Central memory CD4-positive, alpha-beta T cell (primary cell): ENCODE data around the gene DOCK9.

ENCODE experiments used
- DNase-seq: peaks from one replicate; pipeline ENCODE4 v3.0.0; 2022

DOCK9 gene

GRCh38 chr13:98846521-98846920 is 131.3 kb downstream of the DOCK9 start:
- no peak for DNase-seq

- no peak for DNase-seq
Observed at GRCh38 chr13:98845742-98846141, 132.1 kb downstream of the DOCK9 start.

DNA sequence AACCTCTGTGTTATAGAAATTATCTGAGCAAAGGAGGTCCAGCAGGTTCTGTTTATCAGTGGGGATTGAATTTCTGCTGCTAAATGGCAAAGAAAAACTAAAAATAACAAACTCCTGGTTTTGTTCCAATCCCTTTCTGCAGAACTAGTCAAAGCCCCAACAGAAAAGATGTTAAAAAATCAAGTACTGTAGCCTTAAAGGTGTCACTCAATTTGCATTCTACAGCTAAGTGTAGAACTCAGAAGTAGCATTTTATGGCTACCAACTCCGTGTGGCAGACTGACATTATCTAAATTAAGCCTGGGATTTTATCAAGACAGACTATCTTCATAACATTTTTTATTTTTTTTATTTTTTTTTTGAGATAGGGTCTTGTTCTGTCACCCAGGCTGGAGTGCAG is 133.8 kb downstream of the DOCK9 start:
- DNase-seq: no peak

DNA sequence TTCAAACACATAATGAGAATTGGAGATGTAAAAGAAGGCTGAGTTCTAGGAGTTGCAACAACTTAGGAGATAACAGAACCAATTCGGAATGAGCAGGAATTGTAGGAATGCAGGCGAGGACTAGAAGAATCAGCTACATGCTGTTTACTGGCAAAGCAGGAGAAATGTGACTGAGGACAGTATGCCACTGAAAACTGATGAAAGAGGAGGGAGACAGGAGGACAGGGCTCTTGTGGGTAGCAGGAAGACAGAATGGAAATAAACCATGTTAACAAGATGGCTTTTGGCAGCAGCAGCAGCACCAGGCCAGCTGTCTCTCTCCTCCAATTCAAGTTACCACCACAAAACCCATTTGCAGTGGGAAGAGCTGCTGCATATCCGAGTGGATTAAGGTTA is 134.4 kb downstream of the DOCK9 start:
- no peak for DNase-seq

DNA sequence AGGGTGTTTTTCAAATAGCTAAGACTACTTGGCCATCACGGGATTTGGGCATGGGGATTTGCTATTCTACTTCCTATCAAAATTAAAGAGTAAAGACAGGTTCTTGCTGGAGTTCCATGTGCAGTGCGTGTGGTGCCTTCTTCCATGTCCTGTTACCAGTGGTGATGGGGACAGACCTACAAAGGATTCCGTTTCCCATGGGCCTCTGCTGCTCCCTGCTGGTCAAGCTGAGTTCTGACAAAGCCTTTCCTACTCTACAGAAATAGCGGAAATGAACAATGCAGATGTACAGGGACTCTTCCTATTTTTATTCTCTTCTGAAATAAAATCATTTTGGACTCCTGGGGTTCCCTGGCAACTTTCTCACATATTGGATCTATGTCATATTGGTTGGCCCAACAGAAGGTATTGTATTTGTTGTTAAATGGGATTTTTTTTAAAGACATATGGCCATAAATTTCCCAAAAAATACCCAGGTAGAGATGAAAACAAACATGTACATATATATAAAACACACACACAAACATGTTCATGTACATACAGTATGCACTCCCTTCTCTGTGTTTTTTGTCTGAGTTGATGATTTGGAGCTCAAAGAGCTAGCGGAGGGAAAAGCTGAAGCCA is 134.9 kb downstream of the DOCK9 start:
- DNase-seq: peak; percentile 28

DNA sequence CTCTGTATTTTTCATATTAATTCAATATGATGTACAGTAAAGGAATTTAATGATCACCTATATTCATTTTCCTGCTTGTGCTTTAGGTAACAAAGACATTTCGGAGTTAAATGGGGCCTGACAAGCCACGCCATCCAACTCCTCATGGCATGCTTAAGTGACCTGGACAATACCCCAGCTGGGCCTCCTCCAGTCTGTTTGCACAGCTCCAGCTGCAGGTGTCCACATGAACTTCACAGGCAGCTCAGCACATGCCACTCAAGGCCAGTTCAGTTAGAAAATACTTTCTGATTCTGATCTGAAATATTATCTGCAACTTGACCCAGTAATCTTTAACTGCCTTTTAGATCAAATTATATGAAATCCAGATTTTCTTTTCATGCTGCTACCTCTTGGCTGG is 135.8 kb downstream of the DOCK9 start:
- no peak for DNase-seq

DNA sequence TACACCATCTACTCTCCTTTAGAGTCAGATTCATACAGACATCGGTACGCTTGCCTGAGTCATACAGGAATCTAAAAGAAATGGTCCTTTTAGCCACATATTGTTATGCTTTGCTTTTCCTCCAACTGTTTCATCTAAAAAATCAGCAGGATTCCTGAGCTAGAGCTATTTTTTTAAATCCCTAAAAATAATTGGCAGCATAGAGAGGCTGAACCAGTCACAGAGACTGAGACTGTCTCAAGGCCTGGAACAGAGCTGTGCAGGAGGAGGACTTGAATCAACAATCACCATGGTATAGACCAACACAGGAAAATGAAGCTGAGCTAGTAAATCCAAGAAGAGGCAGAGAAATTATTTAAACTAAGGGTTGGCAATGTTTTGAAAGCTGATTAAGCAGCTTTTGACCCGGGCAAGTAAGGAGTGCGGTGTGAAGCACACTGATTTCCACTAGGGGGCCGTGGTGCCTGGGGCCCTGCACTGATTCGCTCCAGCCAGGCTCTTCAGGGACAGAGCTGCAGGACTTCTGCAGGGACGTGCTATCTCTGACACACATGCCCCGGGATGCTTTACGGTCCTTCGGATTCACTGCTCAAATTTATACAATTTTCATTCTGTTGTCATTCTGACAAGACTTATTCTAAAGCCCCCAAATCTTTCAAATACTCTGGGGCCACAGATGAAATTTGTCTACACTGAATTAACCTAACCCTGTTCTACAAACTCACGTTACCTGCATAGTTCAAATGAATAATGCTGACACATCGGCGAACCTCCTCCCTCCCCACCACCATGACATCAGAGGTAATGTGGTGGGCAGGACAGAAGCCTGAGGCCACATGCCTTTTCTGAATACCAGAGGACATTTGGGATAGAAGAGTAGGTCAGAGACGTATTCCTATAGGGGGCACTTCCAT is 137.8 kb downstream of the DOCK9 start:
- DNase-seq: no peak

DNA sequence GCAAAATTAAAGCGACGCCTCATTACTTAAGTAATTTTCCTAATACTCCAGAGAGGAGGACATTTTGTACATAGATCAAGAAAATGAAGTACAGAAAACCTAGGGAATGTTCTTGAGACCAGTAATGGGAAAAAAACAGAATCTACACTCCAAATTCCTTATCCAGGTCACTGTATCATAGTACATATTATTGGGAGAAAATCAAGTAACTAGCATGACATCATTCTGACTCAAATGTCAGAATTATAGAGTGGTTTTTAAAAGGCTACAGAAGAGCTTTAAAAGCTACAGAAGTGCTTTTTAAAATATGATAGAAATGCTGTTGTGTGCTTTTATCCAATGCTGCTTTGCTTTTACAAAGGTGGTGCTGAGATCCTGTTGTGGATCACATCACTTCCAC is 139.1 kb downstream of the DOCK9 start:
- no peak for DNase-seq

GRCh38 chr13:98837896-98838295 is 140.0 kb downstream of the DOCK9 start:
- no peak for DNase-seq

- DNase-seq: no peak
Observed at GRCh38 chr13:98835156-98835555, 142.7 kb downstream of the DOCK9 start.

GRCh38 chr13:98834254-98834960 is 143.5 kb downstream of the DOCK9 start:
- no peak for DNase-seq

DNA sequence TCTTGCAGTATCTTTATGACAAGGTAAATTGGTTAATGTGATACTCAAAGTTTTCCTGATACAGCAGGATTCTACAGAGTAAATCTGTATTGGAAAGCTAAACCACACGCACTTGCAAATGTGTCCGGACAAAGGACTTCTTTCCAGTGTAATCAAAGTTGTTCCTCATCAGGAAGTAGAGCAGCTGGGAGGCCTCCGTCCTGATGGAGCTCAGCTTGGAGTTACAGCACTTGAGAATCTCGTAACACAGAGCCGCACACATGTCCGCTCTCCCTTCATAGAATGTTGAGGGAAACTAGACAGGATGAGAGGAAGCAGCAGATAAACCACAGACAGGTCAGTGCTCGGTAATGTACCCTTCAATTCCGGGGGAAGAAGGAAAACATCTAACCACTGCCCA is 146.6 kb downstream of the DOCK9 start:
- no peak for DNase-seq

GRCh38 chr13:98829541-98829940 is 148.3 kb downstream of the DOCK9 start:
- DNase-seq: no peak

GRCh38 chr13:98828614-98829013 is 149.2 kb downstream of the DOCK9 start:
- DNase-seq: no peak

DNA sequence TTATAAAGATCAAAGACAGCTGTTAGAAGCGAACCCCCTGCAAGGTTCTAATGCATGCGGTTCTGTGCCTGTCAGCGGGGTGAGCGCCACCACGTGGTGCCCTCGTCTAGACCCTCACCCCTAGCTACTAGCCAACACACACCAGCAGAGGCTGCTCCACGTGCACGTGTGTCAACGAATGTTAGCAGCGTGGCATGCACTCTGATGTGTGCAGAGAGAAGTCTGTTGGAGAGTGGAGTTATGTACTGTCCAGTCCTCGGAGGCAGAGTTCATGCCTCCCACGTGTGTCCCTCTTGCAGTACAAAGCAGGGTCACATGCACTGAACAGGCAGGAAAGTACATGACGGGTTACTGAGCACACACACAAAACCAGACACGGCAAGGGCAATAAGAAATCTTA is 150.4 kb downstream of the DOCK9 start:
- DNase-seq: no peak

GRCh38 chr13:98826146-98826545 is 151.7 kb downstream of the DOCK9 start:
- DNase-seq: no peak

- DNase-seq: no peak
Observed at GRCh38 chr13:98825659-98826058, 152.2 kb downstream of the DOCK9 start.

DNA sequence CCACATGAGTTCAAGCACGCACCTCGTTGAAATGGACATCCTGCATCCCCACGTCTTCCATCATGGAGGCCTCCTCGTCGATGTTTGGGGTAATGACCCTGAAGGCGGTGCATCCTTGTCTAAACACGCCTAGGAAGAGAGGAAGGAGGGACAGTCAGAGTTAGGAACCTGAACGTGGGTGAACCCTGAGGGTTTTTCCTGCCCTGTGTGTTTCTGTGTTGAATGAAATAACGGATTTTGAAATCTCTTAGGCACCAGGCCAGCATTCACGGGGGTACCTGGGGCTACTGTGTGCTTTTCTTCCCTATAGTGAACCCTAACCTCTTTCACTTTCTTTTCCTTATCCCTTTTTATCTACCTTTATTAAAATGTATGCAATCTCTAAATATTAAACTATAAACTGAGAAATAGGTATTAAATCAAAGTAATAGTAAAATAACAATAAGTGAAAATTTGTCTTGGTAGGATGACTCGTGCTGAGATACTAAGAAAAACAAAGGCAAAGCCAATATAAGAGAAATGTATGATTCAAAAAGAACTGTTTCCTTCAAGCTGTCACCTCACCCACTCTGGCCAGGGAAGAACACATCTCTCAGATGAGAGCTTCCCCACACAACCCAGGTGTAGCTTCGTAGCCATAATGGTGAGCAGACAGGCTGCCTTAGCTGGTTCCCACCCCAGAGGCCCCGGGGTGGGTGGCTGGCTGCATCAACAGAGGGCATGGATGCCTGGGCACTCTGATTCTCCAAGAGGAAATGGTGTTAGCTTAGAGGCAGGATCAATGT is 153.3 kb downstream of the DOCK9 start:
- no peak for DNase-seq

DNA sequence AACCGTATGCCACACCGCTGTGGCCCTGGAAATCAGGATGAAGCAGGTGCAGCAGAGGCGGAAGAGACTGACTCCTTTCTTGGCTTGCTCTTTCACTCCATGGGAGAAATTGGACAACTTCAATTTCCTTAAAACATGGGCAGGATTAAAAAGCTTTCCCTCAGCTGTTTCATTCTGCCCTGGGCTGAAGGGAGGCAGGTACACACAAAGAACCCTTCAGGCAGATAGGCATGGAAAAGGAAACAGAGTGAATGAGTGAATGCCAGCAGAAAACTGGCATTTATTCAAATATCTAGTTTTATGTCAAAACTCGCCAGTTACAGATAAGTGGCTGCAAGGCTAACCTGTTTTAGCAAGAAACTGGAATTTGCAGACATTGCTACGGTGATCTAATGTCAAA is 154.4 kb downstream of the DOCK9 start:
- no peak for DNase-seq

GRCh38 chr13:98822225-98822606 is 155.6 kb downstream of the DOCK9 start:
- DNase-seq: no peak

GRCh38 chr13:98821372-98822224 is 156.3 kb downstream of the DOCK9 start:
- DNase-seq: no peak
